Neural cell (in vitro differentiated cells): ENCODE data around the gene NT5M.

Source experiments
- CTCF ChIP-seq: fragments of 450-650 bp; IDR thresholded peaks from 2 replicates; pipeline ENCODE4 v1.5.1; 2014; ENCODE audit warnings: antibody characterized with exemption, mild to moderate bottlenecking, moderate library complexity; ENCODE audit not compliant: poor library complexity, severe bottlenecking
- EP300 ChIP-seq: fragments of 450-650 bp; conservative IDR thresholded peaks from 2 replicates; pipeline ENCODE4 v1.6.1; 2014; ENCODE audit warnings: antibody characterized with exemption, mild to moderate bottlenecking, moderate library complexity; ENCODE audit not compliant: poor library complexity, severe bottlenecking
- RAD21 ChIP-seq: fragments of 450-650 bp; conservative IDR thresholded peaks from 2 replicates; pipeline ENCODE4 v1.6.1; 2014; ENCODE audit warnings: antibody characterized with exemption, mild to moderate bottlenecking, moderate library complexity
- TAF1 ChIP-seq: IDR thresholded peaks from 2 replicates; pipeline ENCODE4 v1.6.1; 2012; ENCODE audit warnings: low read depth

- TF ChIP-seq RAD21 (no peak), EP300 (no peak), TAF1 (no peak), CTCF (no peak)
Measured at GRCh38 chr17:17347956-17348871, 45.0 kb downstream of the NT5M start.
